GM19035 (cell line): ENCODE data around the gene AMDHD2.

Source experiments
- ATAC-seq: cut with Tn5 transposase; IDR thresholded peaks from one replicate; pipeline ENCODE4 v1.9.1; 2021; ENCODE audit not compliant: unreplicated experiment

The AMDHD2 gene

DNA sequence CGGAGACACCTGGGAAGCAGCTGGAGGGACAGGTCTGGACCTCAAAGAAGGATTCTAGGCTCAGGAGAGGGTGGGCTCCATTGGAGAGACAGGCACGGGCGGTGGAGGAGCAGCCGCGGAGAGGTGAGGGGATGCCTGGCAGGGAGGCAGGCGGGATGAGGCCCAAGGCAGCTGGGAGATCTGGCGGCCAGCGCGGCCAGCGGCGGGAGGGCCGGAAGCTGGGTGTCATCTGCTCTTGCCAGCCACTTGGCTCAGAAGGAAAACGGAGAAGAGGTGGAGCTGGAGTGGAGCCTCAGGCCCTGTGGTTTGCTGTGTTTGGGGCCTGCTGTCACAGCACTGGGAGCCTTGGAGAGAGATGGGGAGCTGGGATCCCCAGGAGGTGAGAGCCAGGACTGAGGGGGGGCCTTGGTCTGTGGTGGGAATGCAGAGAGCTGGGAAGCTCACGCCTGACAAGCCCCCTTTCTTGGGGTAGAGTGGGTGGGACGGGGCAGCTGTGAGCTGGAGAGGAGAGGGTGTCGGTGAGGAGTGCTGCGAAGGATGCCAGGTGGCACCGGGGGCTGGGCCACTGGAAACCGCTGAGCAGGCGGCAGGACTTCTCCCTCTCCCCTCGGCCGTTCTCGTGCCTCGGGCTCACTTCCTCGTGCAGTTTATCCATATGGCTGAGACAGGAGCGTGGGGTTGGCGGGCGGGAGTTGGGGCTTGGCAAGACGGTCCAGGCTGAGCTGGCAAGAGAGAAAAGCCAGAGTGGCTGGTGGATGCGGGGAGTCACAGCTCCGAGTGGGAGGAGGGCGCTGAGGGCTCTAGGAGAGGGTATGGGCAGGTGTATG, 37.2 kb upstream of the AMDHD2 start:
- ATAC-seq, result no peak

- ATAC-seq, result no peak
Measured at GRCh38 chr16:2483939-2484897, 36.0 kb upstream of the AMDHD2 start.

DNA sequence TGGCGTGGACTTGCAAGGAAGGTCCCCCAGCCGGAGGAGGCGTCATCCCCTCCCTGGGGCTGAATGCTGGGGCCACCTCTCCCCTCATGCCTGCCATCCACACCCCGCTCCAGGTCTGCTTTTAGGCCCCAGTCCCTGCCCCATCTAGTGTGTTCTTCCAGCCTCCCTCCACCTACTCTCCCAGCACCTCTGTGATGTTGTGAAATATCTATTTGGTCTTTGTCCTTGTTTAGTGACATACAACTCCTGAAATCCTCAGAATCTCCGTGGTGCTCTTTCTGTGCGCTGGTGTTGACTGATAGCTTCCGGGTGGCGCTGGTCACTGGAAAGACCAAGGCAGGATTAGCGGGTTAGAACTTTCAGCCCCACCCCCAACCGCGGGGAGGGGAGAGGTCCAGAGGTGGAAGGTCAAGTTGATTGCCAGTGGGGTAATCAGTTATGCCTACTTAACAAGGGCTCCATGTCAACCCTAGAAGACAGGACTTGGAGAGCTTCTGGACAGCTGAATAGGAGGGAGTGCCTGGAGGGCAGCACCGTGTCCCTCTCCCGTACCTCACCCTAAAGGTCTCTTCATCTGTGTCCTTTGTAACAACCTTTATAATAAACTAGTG, 35.2 kb upstream of the AMDHD2 start:
- ATAC-seq, result no peak

GRCh38 chr16:2485811-2486507, 34.2 kb upstream of the AMDHD2 start:
- no peak for ATAC-seq

DNA sequence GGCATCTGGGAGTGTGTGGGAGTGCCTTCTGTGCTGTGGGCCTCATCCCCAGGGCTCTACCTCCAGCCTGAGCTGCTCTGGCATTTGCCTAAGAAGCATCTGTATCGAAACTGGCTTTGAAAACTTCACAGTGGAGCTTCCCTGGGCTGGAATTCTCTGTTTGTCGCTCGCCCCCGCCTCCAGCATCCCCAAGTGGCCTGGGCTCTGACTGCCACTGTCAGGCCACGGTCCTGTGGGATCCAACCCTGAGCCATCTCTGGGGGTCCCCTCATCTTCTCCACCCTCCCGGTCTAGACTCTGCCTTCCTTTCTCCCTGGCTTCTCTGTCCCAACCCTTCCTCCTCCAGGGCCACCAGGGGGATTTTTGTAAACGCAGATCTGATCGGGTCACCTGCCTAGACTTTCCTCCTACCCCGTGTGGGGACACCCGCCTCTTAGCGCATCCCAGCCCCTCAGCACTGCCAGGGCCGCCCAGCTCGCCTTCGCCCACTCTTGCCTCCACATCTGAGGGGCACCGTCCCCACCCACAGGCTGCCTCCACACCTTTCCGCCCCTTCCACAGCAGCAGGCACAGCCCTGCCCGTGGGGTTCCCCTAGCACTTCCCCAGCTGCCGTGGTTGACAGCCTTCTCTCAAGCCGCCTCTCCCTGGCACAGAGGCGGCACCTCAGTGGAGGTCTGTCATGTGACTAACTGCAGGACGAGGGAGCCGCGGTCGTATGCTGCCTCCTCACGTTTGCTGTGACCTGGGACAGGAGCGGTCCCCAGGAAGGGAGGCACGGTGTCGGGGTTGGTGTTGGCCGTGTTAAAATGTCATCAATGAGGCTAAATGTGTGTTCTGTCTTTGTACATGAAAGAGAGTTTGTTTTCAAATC, 33.3 kb upstream of the AMDHD2 start:
- no peak for ATAC-seq

GRCh38 chr16:2487517-2487842, 32.7 kb upstream of the AMDHD2 start:
- ATAC-seq, result no peak

DNA sequence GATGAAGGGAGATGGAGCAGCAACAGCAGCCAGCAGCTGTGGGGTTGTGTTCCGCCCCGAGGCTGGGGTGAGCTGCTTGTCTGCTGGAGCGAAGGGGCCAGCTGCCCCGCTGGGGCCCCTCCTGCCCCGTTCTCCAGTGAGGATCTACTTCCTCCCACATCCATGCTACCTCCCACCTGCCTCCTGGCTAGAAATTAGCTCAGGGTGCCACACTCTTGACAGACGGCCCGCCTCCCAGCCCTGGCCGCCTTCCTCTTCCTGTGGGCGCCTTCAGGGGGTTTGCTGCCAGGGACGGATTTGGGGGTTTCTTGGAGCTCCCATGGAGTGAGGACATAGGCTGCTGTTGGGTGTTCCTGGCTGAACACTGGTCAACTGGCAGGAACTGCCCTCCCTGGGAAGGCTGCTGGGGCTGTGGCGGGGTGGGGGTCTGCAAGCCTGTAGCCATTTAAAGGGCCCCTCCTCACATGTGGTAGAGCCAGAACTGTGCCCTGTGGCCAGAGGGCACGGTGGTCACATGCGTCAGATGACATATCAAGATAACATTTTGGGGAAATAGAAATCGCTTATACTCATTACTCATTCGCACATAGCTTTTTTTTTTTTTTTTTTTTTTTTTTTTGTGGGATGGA, 32.2 kb upstream of the AMDHD2 start:
- no peak for ATAC-seq

GRCh38 chr16:2489581-2489980, 30.6 kb upstream of the AMDHD2 start:
- no peak for ATAC-seq

DNA sequence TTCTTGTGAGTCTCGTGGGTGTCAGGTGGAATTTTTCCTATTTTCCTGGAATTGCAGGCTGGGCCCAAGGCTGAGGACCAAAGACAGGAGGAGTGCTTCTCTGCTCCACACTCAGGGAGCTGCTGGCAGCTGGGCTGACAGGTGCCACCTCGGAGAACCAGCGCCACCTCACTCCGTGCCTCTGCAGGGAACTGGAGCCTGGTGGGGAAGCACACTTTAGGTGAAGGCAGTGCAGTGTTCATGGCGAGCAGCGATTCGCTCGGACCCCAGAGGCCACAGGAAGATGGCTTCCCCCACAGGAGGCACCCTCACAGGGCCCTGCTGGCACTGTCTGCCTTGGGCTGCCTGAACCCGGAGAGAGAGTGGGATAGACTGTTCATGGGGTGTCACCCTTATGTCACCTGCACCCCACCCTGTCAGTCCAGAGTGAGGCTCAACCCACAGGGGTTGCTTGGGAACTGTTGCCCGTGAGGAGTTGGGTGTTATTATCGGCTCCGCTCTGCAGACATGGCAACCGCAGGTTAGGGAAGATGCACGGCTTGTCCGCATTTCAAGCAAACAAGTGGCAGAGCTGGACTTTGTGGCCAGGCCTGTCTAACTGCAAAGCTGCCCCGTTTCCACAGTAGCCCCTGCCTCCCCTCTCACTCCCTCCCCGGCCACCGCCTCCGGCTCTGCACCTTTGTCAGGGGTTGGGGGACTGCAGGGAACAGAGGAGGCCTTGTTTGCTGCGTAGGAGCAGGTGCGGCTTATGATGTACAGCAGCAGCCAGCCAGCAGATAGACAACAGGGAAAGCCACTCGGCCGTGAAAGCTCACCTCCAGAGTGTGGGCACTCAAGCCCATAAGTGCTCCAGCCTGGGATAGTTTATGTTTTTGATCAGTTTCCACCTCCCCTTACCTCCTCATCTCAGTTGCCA, 29.7 kb upstream of the AMDHD2 start:
- no peak for ATAC-seq

DNA sequence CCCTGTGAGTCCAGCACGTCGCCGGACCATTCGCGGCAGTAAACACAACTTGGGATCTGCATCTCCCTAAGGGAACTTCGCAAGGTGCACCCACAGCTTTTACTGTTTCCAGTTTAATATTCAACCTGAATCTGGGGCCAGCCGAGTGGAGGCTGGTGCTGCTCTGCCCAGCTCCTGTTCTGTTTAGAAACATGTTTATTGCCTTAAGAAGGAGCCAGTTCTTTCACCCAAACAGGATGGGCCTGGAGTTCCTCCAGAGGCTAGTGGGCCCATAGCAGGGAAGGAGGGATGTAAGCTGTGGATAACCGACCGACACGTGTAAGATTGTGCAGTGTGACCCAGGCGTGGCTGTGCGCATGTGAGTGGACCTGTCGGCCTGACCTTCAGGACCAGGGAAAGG, 27.9 kb upstream of the AMDHD2 start:
- ATAC-seq, result no peak

DNA sequence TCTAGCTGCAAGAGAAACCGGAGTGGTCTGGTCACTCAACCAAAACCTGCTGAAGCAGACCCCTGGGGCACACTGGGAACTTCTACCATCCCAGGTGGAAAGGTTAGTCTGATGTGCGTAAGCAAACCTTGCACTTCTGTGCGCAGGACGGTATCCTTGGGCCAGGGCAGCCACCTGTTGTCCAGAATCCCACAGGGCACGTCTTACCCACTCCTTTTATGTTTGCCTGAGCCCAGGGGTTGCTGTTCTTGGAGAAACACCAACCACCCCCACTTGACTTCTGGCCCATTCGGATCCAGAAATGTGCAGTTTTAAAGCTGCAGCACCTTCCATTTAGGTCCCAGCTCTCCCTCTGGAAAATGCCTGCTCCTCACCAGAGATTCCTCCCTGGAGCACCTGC, 26.6 kb upstream of the AMDHD2 start:
- ATAC-seq, result no peak

DNA sequence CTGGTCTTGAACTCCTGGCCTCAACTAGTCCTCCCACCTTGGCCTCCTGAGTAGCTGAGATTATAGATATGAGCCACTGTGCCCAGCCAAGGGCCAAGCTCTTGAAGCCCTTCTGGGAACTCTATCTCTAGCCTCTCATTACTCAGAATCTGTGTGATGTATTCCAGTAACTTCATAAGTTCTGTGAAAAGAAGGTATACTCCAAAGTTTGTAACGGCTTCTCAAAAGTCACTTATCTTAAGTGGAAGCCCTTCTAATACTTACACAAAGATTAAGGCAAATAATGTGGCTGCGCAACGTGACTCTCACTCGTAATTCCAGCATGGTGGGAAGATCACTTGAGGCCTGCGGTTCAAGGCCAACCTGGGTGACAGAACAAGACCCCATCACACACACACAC, 25.6 kb upstream of the AMDHD2 start:
- no peak for ATAC-seq

DNA sequence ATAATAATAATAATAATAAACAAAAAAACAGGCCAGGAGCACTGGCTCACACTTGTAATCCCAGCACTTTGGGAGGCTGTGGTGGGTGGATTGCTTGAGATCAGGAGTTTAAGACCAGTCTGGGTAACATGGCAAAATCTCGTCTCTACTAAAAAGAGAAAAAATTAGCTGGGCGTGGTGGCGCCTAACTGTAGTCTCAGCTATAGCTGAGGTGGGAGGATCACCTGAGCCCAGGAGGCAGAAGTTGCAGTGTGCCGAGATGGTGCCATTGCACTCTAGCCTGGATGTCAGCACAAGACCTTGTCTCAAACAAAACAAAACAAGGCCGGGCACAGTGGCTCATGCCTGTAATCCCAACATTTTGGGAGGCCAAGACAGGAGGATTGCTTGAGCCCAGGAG, 25.1 kb upstream of the AMDHD2 start:
- ATAC-seq, result no peak

- no peak for ATAC-seq
Measured at GRCh38 chr16:2496223-2497115, 23.7 kb upstream of the AMDHD2 start.

DNA sequence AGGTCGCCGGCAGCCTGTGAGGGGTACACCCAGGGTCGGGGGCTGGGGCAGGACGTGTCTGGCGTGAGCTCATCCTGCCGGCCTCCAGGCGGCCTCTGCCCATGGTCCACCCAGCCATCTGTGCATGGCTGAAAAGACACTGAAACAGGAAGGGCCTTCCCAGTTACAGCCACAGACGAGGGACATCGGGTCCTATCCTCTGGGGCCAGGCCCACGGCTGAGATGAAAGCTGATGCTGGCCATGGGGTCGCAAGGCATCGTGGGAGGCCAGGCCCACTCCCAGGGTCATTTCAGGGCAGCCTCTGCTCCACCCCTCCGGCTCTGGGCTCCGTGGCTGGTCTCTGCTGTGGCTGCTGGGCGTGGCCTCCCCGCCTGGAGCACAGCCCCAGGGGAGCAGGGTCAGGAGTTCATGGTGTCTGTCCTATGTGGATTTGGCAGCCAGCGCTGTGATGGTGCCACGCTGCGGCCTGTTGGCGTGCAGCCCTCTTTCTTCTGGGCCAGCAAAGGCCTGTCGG, 23.0 kb upstream of the AMDHD2 start:
- ATAC-seq, result no peak

DNA sequence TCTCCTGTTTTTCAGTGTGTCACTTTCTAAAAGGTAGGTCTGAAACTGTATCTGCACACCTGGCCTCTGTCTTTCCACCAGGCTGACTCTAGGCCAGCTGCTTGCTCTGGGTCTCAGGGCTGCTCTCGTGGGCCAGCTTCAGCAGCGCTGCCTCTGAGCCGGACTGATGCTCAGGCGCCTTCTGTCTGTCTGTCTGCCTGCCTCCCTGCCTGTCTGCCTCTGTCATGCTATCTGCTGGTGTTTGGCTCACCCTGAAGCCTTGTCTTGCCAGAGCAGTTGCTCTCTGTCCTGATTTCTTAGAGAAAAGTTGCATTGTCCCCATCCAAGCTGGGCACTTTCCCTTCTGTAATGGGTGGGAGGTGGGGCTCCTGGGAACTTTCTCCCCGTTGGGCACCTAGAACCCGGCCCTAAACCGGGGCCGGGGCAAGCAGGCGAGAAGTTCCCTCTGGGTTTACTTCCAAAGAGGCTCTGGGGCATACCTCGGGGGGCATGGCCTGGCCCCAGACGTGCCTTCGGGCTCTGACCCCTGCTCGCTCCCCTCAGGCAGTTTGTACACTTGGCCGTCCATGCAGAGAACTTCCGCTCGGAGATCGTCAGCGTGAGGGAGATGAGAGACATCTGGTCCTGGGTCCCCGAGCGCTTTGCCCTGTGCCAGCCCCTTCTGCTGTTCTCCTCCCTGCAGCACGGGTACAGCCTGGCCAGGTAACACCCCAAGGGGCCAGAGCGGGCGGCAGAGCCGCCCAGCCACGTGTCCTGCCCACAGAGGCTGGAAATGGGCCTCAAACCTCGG, 22.3 kb upstream of the AMDHD2 start:
- no peak for ATAC-seq
